Left ventricle myocardium inferior (tissue), 1 donor: Measurements from ENCODE around the gene RAB44. TPM values are rescaled to one million over a fixed set of nuclear protein-coding genes. Genes with fewer than 3 reads are reported as not detected.

Experiments used
- DNase-seq: peaks from one replicate; pipeline ENCODE4 v3.0.0-alpha.2; 2020
- H3K27ac ChIP-seq: fragments of 200-600 bp; replicated peaks from 2 replicates; pipeline ENCODE4 v1.8.0; 2021
- H3K27me3 ChIP-seq: fragments of 200-600 bp; 2 replicates; pipeline ENCODE4 v1.8.0; 2021; ENCODE audit warnings: low read depth
- H3K36me3 ChIP-seq: fragments of 200-600 bp; 2 replicates; pipeline ENCODE4 v1.8.0; 2021
- H3K4me1 ChIP-seq: fragments of 200-600 bp; 2 replicates; pipeline ENCODE4 v1.8.0; 2021
- H3K4me3 ChIP-seq: fragments of 200-600 bp; 2 replicates; pipeline ENCODE4 v1.8.0; 2021; ENCODE audit warnings: mild to moderate bottlenecking, moderate library complexity
- H3K9me3 ChIP-seq: fragments of 200-600 bp; replicated peaks from 2 replicates; pipeline ENCODE4 v1.8.0; 2021
- CTCF ChIP-seq: fragments of 200-600 bp; IDR thresholded peaks from 2 replicates; pipeline ENCODE4 v1.8.0; 2021; ENCODE audit warnings: antibody characterized with exemption, mild to moderate bottlenecking, borderline replicate concordance
- intact Hi-C: fragments of 100-400 bp; cut with micrococcal nuclease; formaldehyde crosslinking; loops from one replicate; pipeline ENCODE4 v1.11.0; 2022
- total RNA-seq: library from RNA; stranded (reverse); fragmentation: NEBNext Ultra II Directional; extraction: Animal tissue kit (Norgen Biotek cat#: 25700); gene quantifications from one replicate; pipeline ENCODE4 v1.2.1, GENCODE V29; 2021
- donor health status: DM: no; HTN: yes; CAD: no; lungs with severe emphysema.

RAB44 gene
- total RNA-seq, 1 donor from 2014 or later: 0.05 TPM

- peak; percentile 97 for TF ChIP-seq CTCF
- no peak overlapping the region for H3K4me3 ChIP-seq
- intact Hi-C loops: loop anchor here (10.0 kb wide), 2 partner anchors 74 to 144 kb away; no protein-coding TSS in a partner anchor
- no peaks in the 10 kb centered on the region for H3K27me3 ChIP-seq
- H3K36me3 ChIP-seq: no peaks in the 10 kb centered on the region
- no peaks in the 10 kb centered on the region for H3K9me3 ChIP-seq
- peaks cover 27% of the 10 kb centered on the region for H3K4me1 ChIP-seq
- DNase-seq: peak; percentile 77
- no peak overlapping the region for H3K27ac ChIP-seq
These were observed 61.6 kb downstream of the RAB44 start for GRCh38 chr6:36759148-36759759.

GRCh38 chr6:36760685-36761435 lies 63.2 kb downstream of the RAB44 start:
- intact Hi-C loops: no loop called here
- no peaks in the 10 kb centered on the region for H3K9me3 ChIP-seq

GRCh38 chr6:36762123-36762522 lies 64.5 kb downstream of the RAB44 start:
- Histone ChIP-seq H3K27me3 (no peaks in the 10 kb centered on the region), H3K36me3 (no peaks in the 10 kb centered on the region), H3K4me1 (peaks cover 31% of the 10 kb centered on the region), H3K27ac (no peak overlapping the region), H3K4me3 (no peak overlapping the region), H3K9me3 (no peaks in the 10 kb centered on the region)
- intact Hi-C loops: no loop called here
- no peak for DNase-seq
- no peak for TF ChIP-seq CTCF

More at GRCh38 chr6:36760685-36761435, 63.2 kb downstream of the RAB44 start:
- DNase-seq: no peak
- H3K4me1 ChIP-seq: peaks cover 30% of the 10 kb centered on the region
- no peak overlapping the region for H3K4me3 ChIP-seq
- TF ChIP-seq CTCF: no peak
- no peaks in the 10 kb centered on the region for H3K27me3 ChIP-seq
- no peaks in the 10 kb centered on the region for H3K36me3 ChIP-seq
- H3K27ac ChIP-seq: no peak overlapping the region

- Histone ChIP-seq H3K27ac (peak overlapping the region; percentile 6), H3K4me3 (no peak overlapping the region), H3K4me1 (peaks cover 45% of the 10 kb centered on the region), H3K27me3 (no peaks in the 10 kb centered on the region), H3K36me3 (no peaks in the 10 kb centered on the region), H3K9me3 (no peaks in the 10 kb centered on the region)
- intact Hi-C loops: loop anchor here (5.0 kb wide), 1 partner anchor 87 kb away; no protein-coding TSS in a partner anchor
- no peak for TF ChIP-seq CTCF
- DNase-seq: no peak
These were observed 67.6 kb downstream of the RAB44 start for GRCh38 chr6:36765190-36765589.

- no peaks in the 10 kb centered on the region for H3K9me3 ChIP-seq
- H3K27me3 ChIP-seq: no peaks in the 10 kb centered on the region
- intact Hi-C loops: loop anchor here (5.0 kb wide), 1 partner anchor 87 kb away; no protein-coding TSS in a partner anchor
- DNase-seq: peak; percentile 77
- H3K4me1 ChIP-seq: peaks cover 51% of the 10 kb centered on the region
- TF ChIP-seq CTCF: peak; percentile 91
- H3K27ac ChIP-seq: peak overlapping the region; percentile 6
- H3K36me3 ChIP-seq: no peaks in the 10 kb centered on the region
- H3K4me3 ChIP-seq: no peak overlapping the region
These were observed 68.2 kb downstream of the RAB44 start for GRCh38 chr6:36765594-36766398.
